GM19043 (cell line): ENCODE results near the gene ASTN2.
"Not testable (repeated sequence)": the region's sequence is repeated elsewhere in the genome, so short reads cannot be mapped to it uniquely, and the experiment has no call there.

Experiments
- ATAC-seq: cut with Tn5 transposase; IDR thresholded peaks from one replicate; pipeline ENCODE4 v1.9.1; 2021; ENCODE audit warnings: low read depth; ENCODE audit not compliant: unreplicated experiment

Gene ASTN2

DNA sequence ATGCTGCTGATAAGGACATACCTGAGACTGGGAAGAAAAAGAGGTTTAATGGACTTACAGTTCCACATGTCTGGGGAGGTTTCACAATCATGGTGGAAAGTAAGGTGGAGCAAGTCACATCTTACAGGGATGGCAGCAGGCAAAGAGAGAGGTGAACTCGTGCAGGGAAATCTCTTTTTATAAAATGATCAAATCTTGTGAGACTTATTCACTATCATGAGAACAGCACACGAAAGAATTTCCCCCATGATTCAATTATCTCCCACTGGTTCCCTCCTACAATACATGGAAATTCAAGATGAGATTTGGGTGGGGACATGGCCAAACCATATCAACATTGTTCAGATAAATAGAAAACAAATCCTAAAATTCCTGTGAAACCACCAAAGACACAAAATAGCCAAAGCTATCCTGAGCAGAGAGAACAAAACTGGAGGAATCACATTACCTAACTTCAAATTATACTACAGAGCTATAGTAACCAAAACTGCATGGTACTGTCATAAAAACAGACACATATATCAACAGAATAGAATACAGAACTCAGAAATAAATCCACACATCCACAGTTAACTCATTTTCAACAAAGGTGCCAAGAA lies 958.3 kb downstream of the ASTN2 start:
- no peak for ATAC-seq

DNA sequence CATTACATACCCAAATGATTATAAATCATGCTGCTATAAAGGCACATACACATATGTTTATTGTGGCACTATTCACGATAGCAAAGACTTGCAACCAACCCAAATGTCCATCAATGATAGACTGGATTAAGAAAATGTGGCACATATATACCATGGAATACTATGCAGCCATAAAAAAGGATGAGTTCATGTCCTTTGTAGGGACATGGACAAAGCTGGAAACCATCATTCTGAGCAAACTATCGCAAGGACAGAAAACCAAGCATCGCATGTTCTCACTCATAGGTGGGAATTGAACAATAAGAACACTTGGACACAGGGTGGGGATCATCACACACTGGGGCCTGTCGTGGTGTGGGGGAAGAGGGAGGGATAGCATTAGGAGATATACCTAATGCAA lies 960.3 kb downstream of the ASTN2 start:
- not testable (repeated sequence) for ATAC-seq

DNA sequence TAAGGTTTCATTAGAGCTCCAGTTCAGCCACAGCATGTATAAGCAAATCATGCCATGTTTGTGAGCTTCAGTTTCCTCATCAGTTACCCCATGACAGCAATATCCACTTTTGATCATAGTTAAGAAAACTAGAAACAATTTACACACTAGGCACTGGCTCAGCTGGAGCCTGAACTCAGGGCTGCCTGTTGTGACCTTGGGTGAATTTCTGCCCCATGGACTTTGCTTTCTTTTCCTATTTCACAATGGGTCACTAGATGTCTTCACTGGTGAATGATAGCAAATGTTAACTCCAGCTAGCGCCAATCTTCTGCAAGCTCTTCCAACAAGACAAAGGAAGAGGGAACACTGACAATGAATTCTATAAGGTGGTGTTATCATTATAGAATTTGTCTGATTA lies 961.1 kb downstream of the ASTN2 start:
- ATAC-seq: no peak

DNA sequence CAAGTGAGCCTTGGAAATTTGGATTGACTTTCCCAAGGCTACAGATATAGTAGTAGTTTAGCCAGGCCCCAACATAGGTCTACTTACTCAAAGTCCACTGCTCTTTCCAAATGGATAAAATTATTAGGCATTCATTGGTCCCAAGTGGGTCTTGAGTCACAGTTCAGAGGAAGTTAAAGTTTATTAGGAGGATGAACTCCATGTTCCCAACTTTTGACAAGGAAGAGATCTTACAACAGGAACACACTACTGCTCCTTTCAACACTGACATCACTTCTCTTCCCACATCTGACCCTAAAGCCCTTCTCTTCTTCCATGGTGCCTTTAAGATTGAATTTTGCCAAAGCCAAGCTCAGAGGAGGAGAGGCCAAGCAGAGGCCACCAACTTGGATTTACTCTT lies 962.2 kb downstream of the ASTN2 start:
- ATAC-seq: no peak

DNA sequence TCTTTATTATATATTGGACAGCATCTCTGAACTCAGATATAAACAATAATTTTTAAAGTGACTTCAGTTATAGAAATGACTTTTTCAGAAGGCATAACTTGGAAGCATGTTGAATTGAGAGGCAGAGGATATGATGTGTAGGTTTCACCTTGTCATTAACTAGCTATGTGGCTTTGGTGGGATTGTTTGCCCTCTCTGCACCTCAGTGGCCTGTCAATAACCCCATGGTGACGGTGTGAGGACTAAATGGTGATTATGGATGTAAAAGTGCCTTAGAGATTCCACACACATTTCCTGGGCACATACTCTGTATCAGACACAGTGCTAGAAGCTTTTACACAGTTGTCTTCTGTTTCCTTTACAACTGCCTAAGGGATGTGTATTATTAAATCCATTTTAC lies 962.6 kb downstream of the ASTN2 start:
- no peak for ATAC-seq

DNA sequence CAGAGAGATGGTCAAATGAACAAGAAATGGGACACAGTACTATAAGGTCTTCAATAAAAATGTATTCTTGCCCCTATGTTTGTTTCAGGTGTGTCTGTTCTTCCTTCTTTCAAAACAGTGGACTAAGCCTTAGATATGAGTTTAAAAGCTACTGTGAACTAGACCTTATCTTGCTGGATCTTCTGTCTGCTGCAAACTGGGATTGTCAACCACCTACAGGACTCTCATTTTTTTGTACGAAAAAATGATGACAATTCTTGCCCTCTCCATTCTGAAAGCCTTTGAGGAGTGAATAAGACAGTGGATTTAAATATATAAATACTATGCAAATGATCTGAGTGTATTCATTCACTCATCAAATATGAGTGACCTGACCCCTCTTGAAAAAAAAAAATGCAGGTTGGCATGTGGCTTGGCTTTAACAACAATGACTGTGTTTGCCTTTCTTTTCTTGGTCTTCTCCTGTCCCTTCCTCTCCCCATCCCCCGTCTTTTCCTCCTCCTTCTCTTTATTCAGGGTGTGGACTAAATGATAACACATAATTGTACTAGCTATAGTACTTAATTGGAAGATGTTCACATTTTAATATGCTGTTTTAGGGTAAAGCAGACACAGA lies 963.2 kb downstream of the ASTN2 start:
- ATAC-seq: no peak

DNA sequence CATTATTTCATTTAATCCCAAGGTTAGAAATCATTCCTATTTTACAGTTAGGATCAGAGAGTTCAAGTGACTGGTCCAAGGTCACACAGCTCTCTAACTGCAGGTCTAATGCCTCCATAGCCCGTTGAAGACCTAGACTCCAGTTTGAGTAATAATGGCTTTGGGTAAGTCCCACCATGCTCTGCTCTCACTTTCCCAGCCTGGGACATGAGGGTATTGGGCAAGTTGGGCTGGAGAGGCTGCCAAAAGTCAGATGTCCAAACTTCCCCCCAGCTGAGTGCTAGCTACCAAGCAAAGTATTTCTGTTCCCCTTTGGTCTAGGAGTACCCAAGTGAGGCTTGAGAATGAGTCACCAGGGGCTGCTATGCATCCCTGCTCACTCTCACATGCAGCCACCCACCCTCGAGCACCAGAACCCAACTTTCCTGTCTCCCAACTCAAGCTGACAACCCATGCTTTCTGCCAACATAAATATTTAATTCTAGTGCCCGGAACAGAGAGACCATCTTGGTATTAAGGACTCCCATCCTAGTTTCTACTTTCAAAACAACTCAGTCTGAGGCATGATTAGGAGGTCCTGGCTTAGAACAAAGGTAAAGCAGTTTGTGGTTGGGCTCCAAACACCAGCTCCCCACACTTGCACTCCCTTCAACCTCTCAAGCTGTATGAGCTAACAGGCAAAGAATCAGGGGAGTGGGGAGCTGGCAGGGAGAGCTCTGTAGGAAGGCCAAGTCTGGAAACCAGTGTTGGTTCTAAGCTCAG lies 964.3 kb downstream of the ASTN2 start:
- ATAC-seq: peak; percentile 90

DNA sequence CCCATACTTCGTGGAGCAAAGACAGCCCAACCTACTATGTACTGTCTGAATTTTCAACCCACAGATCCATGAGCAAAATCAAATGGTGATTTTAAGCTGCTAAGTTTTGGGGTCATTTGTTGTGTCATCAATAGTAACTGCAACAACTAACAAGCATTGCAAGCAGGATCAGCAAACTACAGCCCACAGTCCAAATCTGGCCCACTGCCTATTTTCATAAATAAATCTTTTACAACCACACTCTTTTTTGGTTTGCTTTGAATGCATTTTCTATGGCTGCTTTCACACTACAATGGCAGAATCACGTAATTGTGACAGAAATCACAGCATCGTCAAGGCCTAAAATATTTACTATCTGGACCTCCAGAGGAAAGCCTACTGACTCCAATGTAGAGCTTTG lies 964.9 kb downstream of the ASTN2 start:
- ATAC-seq: no peak

DNA sequence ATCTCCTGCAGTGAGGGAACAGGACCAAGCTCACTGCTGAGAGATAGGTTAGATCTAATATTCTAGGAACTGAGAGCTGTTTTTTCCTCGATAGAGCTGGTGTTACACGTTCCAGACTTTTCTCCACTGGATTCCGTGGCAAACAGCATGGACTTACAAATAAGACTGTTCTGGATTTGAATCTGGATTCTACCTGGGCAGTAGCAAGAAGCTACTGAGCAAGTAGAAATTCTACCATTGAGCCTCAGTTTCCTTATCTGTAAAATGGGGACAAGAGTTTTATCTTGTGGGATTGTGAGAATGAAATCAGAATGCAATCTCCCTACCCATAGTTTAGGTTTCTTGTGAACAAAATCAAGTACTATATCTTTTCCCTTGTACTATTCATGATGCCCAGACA lies 966.4 kb downstream of the ASTN2 start:
- ATAC-seq: no peak

DNA sequence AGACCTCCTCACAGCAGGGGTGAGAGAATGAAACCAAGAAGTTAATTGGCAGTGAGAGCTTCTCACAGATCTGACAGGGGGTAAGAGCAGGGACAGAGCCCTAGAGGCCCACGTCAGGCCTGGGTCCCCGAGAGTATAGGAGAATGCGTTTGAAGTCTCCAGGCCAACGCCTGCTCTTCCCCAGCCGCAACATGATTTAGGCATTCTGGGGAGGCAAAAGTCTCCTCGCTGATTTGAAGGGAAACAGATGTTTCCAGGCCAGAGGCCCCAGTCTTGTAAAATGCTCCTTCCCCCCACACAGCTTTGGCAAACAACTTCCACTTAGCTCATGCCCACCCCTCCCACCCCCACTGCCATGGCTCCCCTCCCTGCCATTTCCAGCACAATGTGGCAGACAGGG lies 966.9 kb downstream of the ASTN2 start:
- no peak for ATAC-seq

DNA sequence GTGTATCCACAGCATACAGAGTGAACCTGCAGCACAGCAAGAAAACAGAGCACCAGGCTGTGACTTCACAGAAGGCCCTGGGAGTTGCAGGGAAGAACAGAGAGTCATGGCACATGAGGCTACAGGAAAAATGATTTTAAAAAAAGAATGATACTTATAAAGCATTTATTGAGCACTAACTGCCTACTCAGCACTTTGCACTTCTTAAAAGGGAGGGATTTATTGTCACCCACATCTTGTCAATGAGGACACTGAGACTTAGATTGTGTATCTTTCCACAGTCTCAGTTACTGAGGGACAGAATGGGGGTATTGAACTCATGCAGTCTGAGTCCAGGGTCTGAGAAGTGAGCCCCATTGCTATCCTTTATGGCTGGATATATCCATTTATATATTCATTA lies 972.3 kb downstream of the ASTN2 start:
- no peak for ATAC-seq

DNA sequence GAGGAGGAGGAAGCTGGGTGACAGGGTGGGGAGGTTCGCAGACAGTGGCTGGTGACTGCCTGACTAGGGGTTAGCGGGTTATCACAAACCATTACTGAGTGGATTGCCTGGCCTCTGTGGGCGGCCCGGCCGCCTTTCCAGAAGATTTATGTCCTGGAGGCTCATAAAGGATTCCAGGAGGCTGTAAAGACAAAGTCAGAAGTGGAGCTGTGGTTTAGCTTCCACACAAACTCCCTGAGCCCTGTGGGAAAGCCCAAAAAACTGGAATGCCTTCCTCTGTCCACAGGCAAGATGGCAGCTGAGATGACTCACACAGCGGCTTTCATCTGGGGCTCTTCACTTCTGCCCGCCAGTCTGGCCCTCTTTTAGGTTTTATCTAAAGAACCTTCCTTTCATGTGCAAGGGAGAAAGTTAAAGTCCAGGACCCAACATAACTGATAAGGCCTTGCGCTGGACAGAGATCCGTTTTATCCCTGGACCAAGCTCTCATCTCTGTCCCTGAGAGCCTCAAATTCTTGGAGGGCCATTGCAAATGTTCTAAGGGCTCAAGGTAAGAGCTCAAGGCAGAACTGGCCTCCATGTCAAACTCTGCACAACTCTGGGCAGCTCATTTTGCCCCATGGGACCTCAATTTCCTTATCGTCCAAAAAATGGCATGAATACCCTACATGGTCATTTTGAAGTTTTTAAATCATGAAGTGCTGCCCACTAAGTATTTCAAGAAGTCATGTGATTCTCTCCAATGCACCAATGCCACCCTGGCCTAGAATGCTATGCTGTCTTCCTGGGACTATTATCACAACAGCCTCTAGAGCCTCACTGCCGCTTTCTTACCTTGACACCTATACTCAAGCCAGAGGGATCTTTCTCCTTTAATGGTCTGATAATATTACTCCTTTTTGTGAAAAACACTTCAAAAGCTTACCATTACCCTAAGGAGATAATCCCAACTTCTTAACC lies 977.2 kb downstream of the ASTN2 start:
- ATAC-seq: no peak

DNA sequence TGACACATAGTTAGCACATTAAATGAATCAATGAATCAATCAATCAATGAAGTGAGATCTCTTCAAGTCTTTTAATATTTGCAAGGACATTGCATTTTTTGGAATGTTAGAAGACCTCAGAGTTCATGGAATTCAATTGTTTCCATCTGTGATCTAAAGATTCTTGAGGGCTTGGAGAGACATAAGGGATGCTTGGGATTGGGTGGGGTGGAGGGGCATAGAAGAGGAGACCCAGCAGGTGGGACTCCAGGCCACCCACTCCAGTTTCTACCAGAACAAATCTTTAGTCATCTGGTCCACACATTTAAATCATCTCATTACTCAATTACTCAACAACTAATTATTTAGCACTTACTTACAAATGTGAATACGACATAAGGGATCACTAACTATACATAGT lies 978.7 kb downstream of the ASTN2 start:
- no peak for ATAC-seq

DNA sequence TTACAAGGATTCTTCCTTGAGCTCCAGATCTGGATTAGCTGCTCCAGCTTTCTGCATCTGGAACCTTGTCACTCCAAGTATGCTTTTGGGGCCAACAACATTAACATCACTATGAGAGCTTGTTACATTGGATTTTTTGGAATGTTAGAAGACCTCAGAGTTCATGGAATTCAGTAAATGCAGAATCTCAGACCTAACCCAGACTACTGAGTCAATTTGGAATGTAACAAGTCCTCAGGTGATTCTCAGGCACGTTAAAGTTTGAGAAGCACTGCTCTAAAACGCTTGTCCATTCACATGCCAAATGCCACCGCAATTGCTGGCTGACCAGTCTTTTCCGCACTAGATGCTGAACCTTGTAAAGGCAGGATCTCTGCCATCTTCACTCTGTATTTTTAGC lies 979.2 kb downstream of the ASTN2 start:
- no peak for ATAC-seq

DNA sequence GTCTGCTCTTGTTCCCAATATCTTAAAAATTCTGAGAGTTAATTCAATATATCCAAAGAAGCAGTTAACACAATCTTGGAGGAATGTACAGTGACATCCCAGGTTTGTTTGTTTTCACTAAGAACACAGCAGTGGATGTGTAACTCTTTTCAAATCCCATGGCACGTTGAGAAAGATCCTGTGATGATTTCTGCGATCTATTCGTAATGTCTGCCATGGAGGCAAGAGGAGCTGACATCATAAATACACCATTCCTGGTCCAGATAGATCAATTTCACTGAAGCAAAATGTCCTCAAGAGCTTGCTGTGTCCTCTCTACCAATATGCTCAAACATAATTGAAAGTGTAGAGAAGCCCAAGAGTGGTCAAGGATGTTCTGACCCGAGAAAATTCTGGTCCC lies 980.5 kb downstream of the ASTN2 start:
- no peak for ATAC-seq

DNA sequence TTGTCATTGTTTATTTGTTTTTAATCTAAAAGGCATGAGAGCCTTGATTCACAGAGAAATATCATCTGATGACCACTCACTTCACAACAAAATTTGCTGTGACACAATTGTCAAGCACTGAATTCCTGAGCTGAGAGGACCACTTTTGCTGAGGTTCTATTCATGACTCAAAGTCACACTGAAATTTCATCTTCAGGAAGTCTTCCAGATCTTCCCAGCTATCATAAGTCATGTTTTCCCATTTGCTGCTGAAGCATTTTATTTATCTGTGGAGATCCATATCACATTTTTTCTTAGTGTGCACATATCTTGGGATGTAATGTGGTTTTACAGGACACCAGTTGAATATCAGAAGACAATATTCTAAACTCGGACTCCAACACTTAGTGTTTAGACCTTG lies 982.8 kb downstream of the ASTN2 start:
- no peak for ATAC-seq

DNA sequence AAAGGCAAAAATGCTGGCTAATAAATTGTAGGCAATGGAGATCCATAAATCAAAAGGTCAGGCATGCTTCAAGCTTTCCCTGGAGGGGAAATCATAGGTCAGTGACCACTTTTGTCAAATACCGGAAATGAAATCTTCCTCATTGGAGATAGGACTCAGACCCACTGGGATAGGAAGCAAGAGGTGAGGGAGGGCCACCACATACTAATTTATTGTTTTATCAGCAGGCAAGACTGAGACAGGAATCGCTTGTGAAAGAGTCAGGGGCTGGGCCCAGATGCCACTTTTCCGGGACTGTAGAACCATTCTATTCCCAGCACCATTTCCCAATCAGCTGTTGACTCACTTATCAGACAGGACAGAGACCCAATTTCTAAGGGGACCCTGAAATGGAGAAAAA lies 984.0 kb downstream of the ASTN2 start:
- ATAC-seq: no peak

DNA sequence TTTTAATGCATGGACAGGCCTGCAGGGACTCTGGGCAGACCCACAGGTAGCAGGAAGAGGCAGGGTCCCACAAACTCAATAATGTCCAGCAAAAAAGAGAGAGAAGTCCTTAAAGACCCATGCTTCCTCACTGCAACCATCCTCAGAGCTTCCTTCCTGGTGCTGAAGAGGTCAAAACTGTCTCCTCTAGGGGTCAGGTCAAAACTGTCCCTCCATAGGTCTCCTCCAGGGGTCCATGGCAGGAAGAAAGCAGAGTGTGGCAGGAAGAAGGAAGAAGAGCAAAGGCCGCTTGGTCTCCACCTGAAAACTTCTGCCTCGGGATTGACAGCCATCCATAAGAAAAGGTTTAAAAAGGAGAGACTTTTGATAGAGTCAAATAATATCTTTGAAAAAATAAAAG lies 989.6 kb downstream of the ASTN2 start:
- ATAC-seq: no peak

DNA sequence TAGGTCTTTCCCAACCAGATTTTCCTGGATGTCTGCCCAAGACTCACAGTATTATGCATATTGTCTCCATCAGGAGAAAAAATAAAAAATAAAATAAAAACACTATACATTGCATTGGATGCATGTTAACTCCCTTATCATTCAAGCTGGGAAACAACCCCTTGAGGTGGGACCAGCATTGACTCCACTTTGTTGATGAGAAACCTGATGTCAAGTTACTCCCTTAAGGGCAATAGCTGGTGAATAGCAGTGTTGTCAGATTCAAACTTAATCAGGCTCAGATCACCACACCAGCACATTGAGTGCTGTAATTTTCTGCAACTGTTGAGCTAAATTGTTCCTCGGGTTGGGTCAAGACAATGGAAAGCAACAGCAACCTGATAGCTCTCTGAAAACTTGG lies 991.7 kb downstream of the ASTN2 start:
- no peak for ATAC-seq

DNA sequence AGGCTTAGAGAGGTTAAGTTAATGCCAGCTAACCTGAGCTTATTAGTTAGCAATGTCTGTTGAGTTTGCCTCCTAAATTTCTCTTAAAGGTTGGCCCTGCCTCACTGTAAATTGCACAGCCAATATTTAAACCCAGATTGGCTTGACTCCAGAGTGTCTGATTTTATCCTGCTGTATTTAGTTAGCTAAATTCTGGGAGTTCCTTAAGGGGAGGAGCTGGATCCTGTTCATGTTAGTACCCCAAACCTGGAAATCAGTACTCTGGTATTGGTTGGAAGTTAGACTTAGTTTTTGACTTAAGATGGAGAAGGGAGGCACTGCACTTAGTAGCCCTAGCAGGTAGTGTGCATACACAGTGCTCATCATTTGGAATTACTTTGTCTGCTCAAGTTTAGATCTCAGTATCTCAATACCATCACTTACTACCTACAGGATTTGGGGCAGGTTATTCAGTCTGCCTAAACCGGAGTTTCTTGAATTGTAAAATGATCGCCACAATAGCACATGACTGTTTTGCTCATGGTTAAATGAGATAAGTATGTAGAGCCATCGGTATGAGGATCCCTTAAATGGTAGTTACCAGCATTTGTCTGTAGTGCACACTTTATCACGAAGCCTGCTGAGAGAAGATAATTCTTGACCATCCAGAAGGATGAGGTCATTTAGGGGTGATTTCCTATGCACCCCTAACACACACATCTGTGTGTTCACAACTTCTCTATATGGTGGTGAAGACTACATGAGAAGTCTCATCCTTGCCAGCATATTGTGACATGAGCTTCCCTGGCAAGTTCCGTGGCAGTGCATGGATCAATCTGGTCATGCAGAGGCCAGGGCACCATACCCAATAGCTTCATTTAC lies 992.5 kb downstream of the ASTN2 start:
- no peak for ATAC-seq
